DND-41 (cell line): Measurements from ENCODE around the gene DNAAF2.

Experiments used
- ATAC-seq: fragments of 200-7000 bp; cut with Tn5 transposase; 3 replicates; pipeline ENCODE4 v1.9.1; 2021; ENCODE audit warnings: low read depth; ENCODE audit not compliant: insufficient read depth
- DNase-seq: peaks from one replicate; pipeline ENCODE4 v3.0.0-alpha.2; 2020
- H2AFZ ChIP-seq: 2 replicates; pipeline ENCODE4 v1.6.0; 2012; ENCODE audit warnings: low read depth, low read length
- H3K27ac ChIP-seq: 2 replicates; pipeline ENCODE4 v1.5.1; 2012; ENCODE audit warnings: low read length, inconsistent platforms
- H3K27me3 ChIP-seq: fragments of 200-600 bp; sonication (generic); 2 replicates; pipeline ENCODE4 v1.6.0; 2012; ENCODE audit warnings: low read length, mild to moderate bottlenecking, inconsistent platforms; ENCODE audit not compliant: insufficient read depth, poor library complexity
- H3K36me3 ChIP-seq: 2 replicates; pipeline ENCODE4 v1.5.1; 2012; ENCODE audit warnings: low read length, inconsistent platforms; ENCODE audit not compliant: insufficient read depth
- H3K4me1 ChIP-seq: 2 replicates; pipeline ENCODE4 v1.5.1; 2012; ENCODE audit warnings: mild to moderate bottlenecking, low read length; ENCODE audit not compliant: insufficient read depth
- H3K4me2 ChIP-seq: 2 replicates; pipeline ENCODE4 v1.6.0; 2012; ENCODE audit warnings: mild to moderate bottlenecking, moderate library complexity, low read length, inconsistent platforms; ENCODE audit not compliant: insufficient read depth
- H3K4me3 ChIP-seq, 2 experiments: fragments of 200-600 bp in 1 of 2; shearing (Covaris generic) in 1 of 2; 2 replicates each; pipeline ENCODE4 v1.5.1; 2012 to 2016; ENCODE audit warnings: inconsistent platforms in 2 of 2, low read length in 2 of 2, mild to moderate bottlenecking in 2 of 2, low read depth in 1 of 2, moderate library complexity in 1 of 2
- H3K79me2 ChIP-seq: 2 replicates; pipeline ENCODE4 v1.6.0; 2012; ENCODE audit warnings: low read length, inconsistent platforms; ENCODE audit not compliant: insufficient read depth
- H3K9ac ChIP-seq: 2 replicates; pipeline ENCODE4 v1.6.0; 2012; ENCODE audit warnings: low read depth, mild to moderate bottlenecking, inconsistent platforms, low read length, moderate library complexity
- H3K9me3 ChIP-seq: 2 replicates; pipeline ENCODE4 v1.5.1; 2012; ENCODE audit warnings: low read length, moderate library complexity, mild to moderate bottlenecking, inconsistent platforms; ENCODE audit not compliant: insufficient read depth, severe bottlenecking
- H4K20me1 ChIP-seq: 2 replicates; pipeline ENCODE4 v1.6.0; 2012; ENCODE audit warnings: low read length; ENCODE audit not compliant: insufficient read depth
- EZH2 ChIP-seq: IDR thresholded peaks from 3 replicates; pipeline ENCODE4 v1.6.1; 2012; ENCODE audit warnings: borderline replicate concordance, low read depth, mild to moderate bottlenecking, moderate library complexity, low read length, inconsistent platforms; ENCODE audit not compliant: severe bottlenecking
- TF ChIP-seq, protein P1 (sequence below): IDR thresholded peaks from 2 replicates; pipeline ENCODE4 v1.5.1; 2012; ENCODE audit warnings: borderline replicate concordance, low read length, moderate library complexity, mild to moderate bottlenecking; ENCODE audit not compliant: poor library complexity, severe bottlenecking; ENCODE audit errors: extremely low read depth

DNAAF2 gene

DNA sequence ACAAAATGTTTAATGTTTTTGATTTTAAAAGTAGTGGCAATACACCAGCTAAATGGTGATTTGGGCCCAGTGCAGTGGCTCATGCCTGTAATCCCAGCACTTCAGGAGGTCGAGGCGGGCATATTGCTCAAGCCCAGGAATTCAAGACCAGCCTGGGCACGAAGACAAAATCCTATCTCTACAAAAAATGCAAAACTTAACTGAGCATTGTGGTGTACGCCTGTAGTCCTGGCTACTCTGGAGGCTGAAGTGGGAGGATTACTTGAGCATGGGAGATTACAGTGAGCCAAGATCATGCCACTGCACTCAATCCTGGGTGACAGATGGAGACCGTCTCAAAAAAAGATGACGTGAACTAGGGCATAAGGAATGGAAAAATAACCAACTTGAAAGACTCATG is 19.3 kb downstream of the DNAAF2 start:
- TF ChIP-seq EZH2: no peak
- TF ChIP-seq, protein P1, sequence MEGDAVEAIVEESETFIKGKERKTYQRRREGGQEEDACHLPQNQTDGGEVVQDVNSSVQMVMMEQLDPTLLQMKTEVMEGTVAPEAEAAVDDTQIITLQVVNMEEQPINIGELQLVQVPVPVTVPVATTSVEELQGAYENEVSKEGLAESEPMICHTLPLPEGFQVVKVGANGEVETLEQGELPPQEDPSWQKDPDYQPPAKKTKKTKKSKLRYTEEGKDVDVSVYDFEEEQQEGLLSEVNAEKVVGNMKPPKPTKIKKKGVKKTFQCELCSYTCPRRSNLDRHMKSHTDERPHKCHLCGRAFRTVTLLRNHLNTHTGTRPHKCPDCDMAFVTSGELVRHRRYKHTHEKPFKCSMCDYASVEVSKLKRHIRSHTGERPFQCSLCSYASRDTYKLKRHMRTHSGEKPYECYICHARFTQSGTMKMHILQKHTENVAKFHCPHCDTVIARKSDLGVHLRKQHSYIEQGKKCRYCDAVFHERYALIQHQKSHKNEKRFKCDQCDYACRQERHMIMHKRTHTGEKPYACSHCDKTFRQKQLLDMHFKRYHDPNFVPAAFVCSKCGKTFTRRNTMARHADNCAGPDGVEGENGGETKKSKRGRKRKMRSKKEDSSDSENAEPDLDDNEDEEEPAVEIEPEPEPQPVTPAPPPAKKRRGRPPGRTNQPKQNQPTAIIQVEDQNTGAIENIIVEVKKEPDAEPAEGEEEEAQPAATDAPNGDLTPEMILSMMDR: no peak
- Histone ChIP-seq H3K9ac (no peak overlapping the region), H3K9me3 (no peaks in the 10 kb centered on the region), H3K79me2 (peaks cover 81% of the 10 kb centered on the region), H3K27ac (no peak overlapping the region), H3K4me1 (peaks cover 23% of the 10 kb centered on the region), H3K36me3 (peaks cover 71% of the 10 kb centered on the region), H3K4me3 (no peak overlapping the region), H3K4me2 (no peak overlapping the region), H3K27me3 (no peaks in the 10 kb centered on the region), H2AFZ (no peak overlapping the region), H4K20me1 (peaks cover 23% of the 10 kb centered on the region; the same call in 1 of the 2 replicates)
- no peak for DNase-seq
- no peak for ATAC-seq

DNA sequence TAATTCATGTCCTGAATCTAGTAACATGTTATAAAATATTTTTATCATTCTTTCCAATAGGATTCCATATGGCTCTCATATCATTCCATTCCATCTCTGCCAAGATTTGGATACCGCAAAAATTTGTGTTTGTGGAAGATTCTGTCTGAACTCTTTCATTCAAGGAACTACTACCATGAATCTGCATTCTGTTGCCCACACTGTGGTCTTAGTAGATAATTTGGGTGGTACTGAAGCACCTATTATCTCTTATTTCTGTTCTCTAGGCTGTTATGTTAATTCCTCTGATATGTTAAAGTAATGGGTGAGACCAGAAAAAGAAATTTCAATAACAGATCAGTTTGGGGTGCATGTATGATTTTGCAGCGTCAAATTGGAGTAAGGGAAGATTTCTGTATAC is 20.8 kb downstream of the DNAAF2 start:
- H3K27me3 ChIP-seq: no peaks in the 10 kb centered on the region
- no peak for ATAC-seq
- no peak for TF ChIP-seq EZH2
- TF ChIP-seq, protein P1: no peak
- H3K36me3 ChIP-seq: peaks cover 81% of the 10 kb centered on the region
- H3K4me3 ChIP-seq: no peak overlapping the region
- no peak for DNase-seq
- no peak overlapping the region for H3K9ac ChIP-seq
- no peak overlapping the region for H3K27ac ChIP-seq
- H3K4me2 ChIP-seq: no peak overlapping the region
- H3K9me3 ChIP-seq: no peaks in the 10 kb centered on the region
- peaks cover 23% of the 10 kb centered on the region for H4K20me1 ChIP-seq
- peaks cover 26% of the 10 kb centered on the region for H3K4me1 ChIP-seq
- peaks cover 82% of the 10 kb centered on the region for H3K79me2 ChIP-seq
- H2AFZ ChIP-seq: no peak overlapping the region

DNA sequence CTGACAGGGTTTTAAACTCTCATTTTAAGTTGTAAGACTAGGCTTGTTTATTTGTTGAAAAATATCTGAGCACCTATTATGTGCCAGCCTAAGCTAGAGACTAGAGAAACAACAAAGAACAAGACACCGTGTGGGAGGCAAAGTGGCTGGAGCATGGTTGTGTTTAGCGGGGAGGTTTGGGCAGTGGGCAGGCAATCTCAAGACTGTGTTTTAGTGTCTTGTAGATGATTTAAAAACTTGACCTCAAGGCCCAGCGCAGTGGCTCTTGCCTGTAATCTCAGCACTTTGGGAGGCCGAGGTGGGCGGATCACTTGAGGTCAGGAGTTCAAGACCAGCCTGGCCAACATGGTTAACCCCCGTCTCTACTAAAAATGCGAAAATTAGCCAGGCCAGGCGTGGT is 22.4 kb downstream of the DNAAF2 start:
- no peak overlapping the region for H3K4me2 ChIP-seq
- peaks cover 77% of the 10 kb centered on the region for H3K36me3 ChIP-seq
- no peak overlapping the region for H3K9ac ChIP-seq
- TF ChIP-seq, protein P1: no peak
- no peak for TF ChIP-seq EZH2
- H4K20me1 ChIP-seq: peaks cover 17% of the 10 kb centered on the region
- DNase-seq (no peak), ATAC-seq (no peak)
- no peak overlapping the region for H3K27ac ChIP-seq
- H3K4me1 ChIP-seq: peaks cover 15% of the 10 kb centered on the region
- no peak overlapping the region for H3K4me3 ChIP-seq
- H3K27me3 ChIP-seq: no peaks in the 10 kb centered on the region
- H3K9me3 ChIP-seq: no peaks in the 10 kb centered on the region
- H3K79me2 ChIP-seq: peaks cover 81% of the 10 kb centered on the region
- no peak overlapping the region for H2AFZ ChIP-seq

DNA sequence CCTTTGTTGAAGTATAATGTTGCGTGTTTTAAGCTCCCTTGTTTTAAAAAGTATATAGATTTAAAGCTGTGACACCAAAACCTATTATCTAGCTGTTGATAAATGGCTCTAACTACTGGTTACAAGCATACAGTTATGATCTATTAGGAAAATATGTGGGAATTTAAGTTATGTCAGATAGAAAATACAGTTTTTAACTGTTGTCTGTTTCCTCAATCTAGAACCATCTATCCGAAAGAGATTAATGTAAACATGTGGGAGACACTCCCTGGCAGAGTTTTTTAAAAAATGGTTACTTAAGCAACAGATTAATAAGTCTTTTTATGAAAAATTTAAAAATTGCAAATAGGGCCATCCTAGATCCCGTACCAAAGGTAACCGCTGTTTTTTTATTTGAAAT is 22.8 kb downstream of the DNAAF2 start:
- Histone ChIP-seq H3K36me3 (peaks cover 77% of the 10 kb centered on the region), H2AFZ (no peak overlapping the region), H3K4me1 (peaks cover 12% of the 10 kb centered on the region), H3K9me3 (no peaks in the 10 kb centered on the region), H4K20me1 (peaks cover 21% of the 10 kb centered on the region), H3K27me3 (no peaks in the 10 kb centered on the region), H3K9ac (no peak overlapping the region), H3K4me3 (no peak overlapping the region), H3K4me2 (no peak overlapping the region), H3K27ac (no peak overlapping the region), H3K79me2 (peaks cover 81% of the 10 kb centered on the region)
- no peak for TF ChIP-seq EZH2
- TF ChIP-seq, protein P1: no peak
- DNase-seq (no peak), ATAC-seq (no peak)
